Aorta (tissue), 5 donors: Measurements from ENCODE around the gene CDC42EP4. TPM values are rescaled to one million over a fixed set of nuclear protein-coding genes. Genes with fewer than 3 reads are reported as not detected.

Source experiments
- ATAC-seq: fragments of 200-7000 bp; cut with Tn5 transposase; one replicate; pipeline ENCODE4 v1.9.1; 2022; ENCODE audit warnings: moderate library complexity; ENCODE audit not compliant: low FRiP score
- DNase-seq, 2 donors: peaks; one replicate each; pipeline ENCODE4 v3.0.0-alpha.2; 2020
- H3K27ac ChIP-seq, 2 donors: one replicate each; pipeline ENCODE4 v1.5.1; 2013; ENCODE audit warnings: low read length in 2 of 2, mild to moderate bottlenecking in 2 of 2, moderate library complexity in 2 of 2, control low read depth in 1 of 2, inconsistent platforms in 1 of 2, low read depth in 1 of 2
- H3K27me3 ChIP-seq, 2 donors: one replicate each; pipeline ENCODE4 v1.6.1; 2013; ENCODE audit warnings: control low read depth in 1 of 2, low read length in 1 of 2, mild to moderate bottlenecking in 1 of 2, moderate library complexity in 1 of 2; ENCODE audit not compliant: insufficient read depth in 2 of 2, control insufficient read depth in 1 of 2
- H3K36me3 ChIP-seq, 2 donors: one replicate each; pipeline ENCODE4 v1.6.1; 2013; ENCODE audit warnings: control low read depth in 1 of 2, low read length in 1 of 2, mild to moderate bottlenecking in 1 of 2; ENCODE audit not compliant: insufficient read depth in 2 of 2, control insufficient read depth in 1 of 2
- H3K4me1 ChIP-seq, 2 donors: one replicate each; pipeline ENCODE4 v1.6.1; 2013; ENCODE audit warnings: low read length in 2 of 2, control low read depth in 1 of 2, mild to moderate bottlenecking in 1 of 2, moderate library complexity in 1 of 2; ENCODE audit not compliant: insufficient read depth in 2 of 2, control insufficient read depth in 1 of 2
- H3K4me3 ChIP-seq, 2 donors: one replicate each; pipeline ENCODE4 v1.5.1; 2013; ENCODE audit warnings: low read length in 2 of 2, control low read depth in 1 of 2, mild to moderate bottlenecking in 1 of 2
- H3K9me3 ChIP-seq: one replicate; pipeline ENCODE4 v1.6.1; 2013; ENCODE audit warnings: mild to moderate bottlenecking, low read length; ENCODE audit not compliant: control insufficient read depth
- WGBS, 2 donors: extraction: QIAGEN DNeasy Blood & Tissue Kit; methylation state at CpG; one replicate each; pipeline ENCODE4 v1.1.7; 2013; 5-methylcytosine and 5-hydroxymethylcytosine counted together
- intact Hi-C, 2 donors: fragments of 100-400 bp; cut with DNase I; formaldehyde crosslinking; loops; one replicate each; pipeline versions ENCODE4 v1.14.2 to v1.15.0; 2022
- polyA plus RNA-seq, 2 donors: library from polyadenylated mRNA; stranded (reverse); fragments of 200-250 nt; gene quantifications; one replicate each; pipeline ENCODE4 v1.2.3, GENCODE V29; 2013
- total RNA-seq, 2 donors: library from RNA; stranded (reverse); fragmentation: NEBNext Ultra II Directional; extraction: Animal tissue kit (Norgen Biotek cat#: 25700); gene quantifications; one replicate each; pipeline ENCODE4 v1.2.1, GENCODE V29; 2021
- donor health status: healthy with polysubstance abuse.
- donor health status: Bipolar disorder and iron deficiency.
- donor health status: DM: no; HTN: no; CAD: no.
- donor health status: DM: no; HTN: no; CAD: no.
- donor health status: DM: yes; HTN: yes; CAD: no.

CDC42EP4 gene
- total and polyA plus RNA-seq, 4 donors: 23.6 to 73.7 (median 43.3) TPM

DNA sequence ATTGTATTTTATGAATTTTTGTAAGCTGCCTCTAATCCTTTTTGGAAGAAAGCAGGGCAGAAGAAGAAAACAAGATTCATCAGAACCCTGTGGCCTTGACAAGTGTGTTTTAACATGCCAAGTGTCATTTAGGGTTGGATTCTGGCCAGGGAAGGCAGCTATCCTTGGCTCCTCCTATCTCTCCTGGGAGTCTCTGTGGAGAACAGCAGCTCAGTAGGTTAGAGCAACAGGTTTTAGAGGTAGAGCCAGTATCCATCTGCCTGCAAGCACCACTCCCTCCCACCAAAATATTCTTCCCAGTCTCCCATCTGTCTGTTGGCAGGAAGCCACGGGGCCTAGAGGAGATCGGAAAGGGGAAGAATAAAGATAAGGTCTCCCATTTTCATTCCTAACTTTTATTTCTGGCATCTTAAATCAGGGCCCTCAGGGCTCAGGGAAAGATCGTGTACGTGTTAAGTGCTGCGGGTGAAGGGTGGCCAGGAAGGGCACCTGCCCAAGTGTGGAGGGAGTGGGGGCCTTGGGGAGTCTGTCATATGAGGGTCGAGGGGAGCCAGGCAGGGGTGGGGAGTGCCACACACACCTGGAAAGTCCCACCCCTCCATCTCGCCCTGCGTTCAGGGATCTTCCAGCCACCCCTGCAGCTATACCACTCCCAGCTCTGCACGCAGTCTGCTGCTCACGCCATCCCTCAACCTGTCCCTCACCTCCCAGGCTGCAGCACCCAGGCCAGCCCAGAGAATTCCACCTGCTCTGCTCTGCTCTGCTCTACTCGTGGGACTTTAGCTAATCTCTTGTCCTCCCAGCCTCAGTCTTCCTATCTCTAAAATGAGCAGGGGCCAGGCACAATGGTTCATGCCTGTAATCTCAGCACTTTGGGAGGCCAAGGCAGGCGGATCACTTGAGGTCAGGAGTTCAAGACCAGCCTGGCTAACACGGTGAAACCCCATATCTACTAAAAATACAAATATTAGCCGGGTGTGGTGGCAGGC, 33.0 kb downstream of the CDC42EP4 start:
- H3K27me3 ChIP-seq: no peaks in the 10 kb centered on the region
- no peak overlapping the region for H3K27ac ChIP-seq
- intact Hi-C loops: loop anchor here in 1 of 2 donors (5.0 kb wide), 1 partner anchor 69 kb away; no protein-coding TSS in a partner anchor
- H3K9me3 ChIP-seq: no peaks in the 10 kb centered on the region
- no peak overlapping the region for H3K4me3 ChIP-seq
- no peak for DNase-seq
- peak; percentile 24 for ATAC-seq
- WGBS, 2 donors: 41 to 49% methylated on average over 14 of the region's 14 CpGs
- peaks cover 0 to 3% of the 10 kb centered on the region in 2 donors for H3K4me1 ChIP-seq
- no peaks in the 10 kb centered on the region for H3K36me3 ChIP-seq

DNA sequence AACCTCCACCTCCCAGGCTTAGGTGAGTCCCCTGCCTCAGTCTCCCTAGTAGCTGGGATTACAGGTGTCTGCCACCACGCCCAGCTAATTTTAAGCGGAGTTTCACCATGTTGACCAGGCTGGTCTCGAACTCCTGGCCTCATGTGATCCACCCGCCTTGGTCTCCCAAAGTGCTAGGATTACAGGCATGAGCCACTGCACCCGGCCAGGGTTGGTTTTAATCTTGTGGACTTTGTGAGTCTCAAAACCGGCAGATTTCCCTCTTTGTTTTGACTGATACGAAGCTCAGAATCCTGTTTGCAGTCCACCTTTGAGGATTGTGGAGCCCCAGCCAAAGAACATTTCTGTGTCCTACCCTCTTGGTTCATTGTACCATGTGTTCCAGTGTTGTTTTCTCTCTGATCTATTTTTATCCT, 33.7 kb downstream of the CDC42EP4 start:
- H3K27ac ChIP-seq: no peak overlapping the region
- no peaks in the 10 kb centered on the region for H3K9me3 ChIP-seq
- no peaks in the 10 kb centered on the region for H3K36me3 ChIP-seq
- no peak for ATAC-seq
- H3K4me3 ChIP-seq: no peak overlapping the region
- 41 to 45% methylated on average over 7 of the region's 7 CpGs for WGBS, 2 donors
- intact Hi-C loops: loop anchor here in 1 of 2 donors (5.0 kb wide), 1 partner anchor 69 kb away; no protein-coding TSS in a partner anchor
- H3K27me3 ChIP-seq: no peaks in the 10 kb centered on the region
- DNase-seq: no peak
- H3K4me1 ChIP-seq: peaks cover 0 to 3% of the 10 kb centered on the region in 2 donors

DNA sequence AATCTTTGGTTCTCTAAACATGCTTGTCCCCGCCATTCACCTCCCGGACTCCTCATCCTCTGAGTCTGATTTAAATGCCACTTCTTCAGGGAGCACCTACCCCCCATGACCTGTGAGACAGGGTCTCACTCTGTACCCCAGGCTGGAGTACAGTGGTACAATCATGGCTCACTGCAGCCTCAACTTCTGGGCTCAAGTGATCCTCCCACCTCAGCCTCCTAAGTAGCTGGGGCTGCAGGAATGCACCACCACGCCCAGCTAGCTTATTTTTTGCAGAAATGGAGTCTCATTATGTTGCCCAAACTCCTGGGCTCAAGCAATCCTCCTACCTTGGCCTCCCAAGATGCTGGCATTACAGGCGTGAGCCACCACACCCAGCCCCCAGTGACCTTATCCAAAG, 37.3 kb downstream of the CDC42EP4 start:
- DNase-seq: no peak
- no peaks in the 10 kb centered on the region for H3K36me3 ChIP-seq
- peaks cover 0 to 3% of the 10 kb centered on the region in 2 donors for H3K4me1 ChIP-seq
- intact Hi-C loops: no loop called here
- 93 to 96% methylated on average over 4 of the region's 4 CpGs for WGBS, 2 donors
- H3K4me3 ChIP-seq: no peak overlapping the region
- H3K27me3 ChIP-seq: no peaks in the 10 kb centered on the region
- no peak for ATAC-seq
- H3K9me3 ChIP-seq: no peaks in the 10 kb centered on the region
- no peak overlapping the region for H3K27ac ChIP-seq

DNA sequence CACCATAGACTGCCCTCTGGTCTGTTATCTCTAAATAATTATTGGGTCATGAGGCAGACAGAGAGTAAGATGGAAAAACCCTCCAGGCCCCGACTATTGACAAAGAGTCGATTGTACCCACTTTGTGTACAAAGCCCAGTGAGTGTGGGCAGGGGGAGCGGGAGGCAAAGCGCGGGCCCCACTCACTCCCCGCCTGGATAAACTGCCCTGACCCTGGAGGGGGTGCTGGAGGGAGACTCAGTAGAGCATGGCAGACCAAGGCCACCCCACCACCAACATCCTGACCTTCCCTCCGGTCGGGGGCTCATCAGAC, 38.9 kb downstream of the CDC42EP4 start:
- Histone ChIP-seq H3K36me3 (no peaks in the 10 kb centered on the region), H3K4me1 (no peaks in the 10 kb centered on the region), H3K27me3 (no peaks in the 10 kb centered on the region), H3K27ac (no peak overlapping the region), H3K9me3 (no peaks in the 10 kb centered on the region), H3K4me3 (no peak overlapping the region)
- ATAC-seq: no peak
- intact Hi-C loops: no loop called here
- no peak for DNase-seq
- 65 to 69% methylated on average over 8 of the region's 8 CpGs for WGBS, 2 donors

DNA sequence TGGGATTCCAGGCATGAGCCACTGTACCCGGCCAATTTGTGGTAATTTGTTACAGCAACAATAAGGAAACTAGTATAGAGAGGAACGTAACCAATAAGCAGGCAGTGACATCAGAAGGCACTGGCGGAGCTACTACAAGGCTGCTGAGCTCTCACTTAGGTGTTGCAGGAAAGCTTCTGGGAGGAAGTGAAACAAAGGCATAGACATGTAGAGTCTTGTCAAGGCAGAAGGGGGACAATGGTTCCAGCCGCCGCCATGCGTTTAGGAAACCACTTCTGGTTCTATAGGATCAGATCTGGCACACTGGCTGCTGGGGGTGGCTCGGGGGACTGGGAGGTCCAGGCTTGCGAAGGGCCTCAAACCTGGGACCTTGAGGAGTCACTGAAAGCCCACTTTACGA, 40.7 kb downstream of the CDC42EP4 start:
- Histone ChIP-seq H3K4me1 (no peaks in the 10 kb centered on the region), H3K27me3 (no peaks in the 10 kb centered on the region), H3K36me3 (no peaks in the 10 kb centered on the region), H3K9me3 (no peaks in the 10 kb centered on the region), H3K4me3 (no peak overlapping the region), H3K27ac (no peak overlapping the region)
- DNase-seq: no peak
- WGBS, 2 donors: 93 to 96% methylated on average over 9 of the region's 9 CpGs
- intact Hi-C loops: no loop called here
- no peak for ATAC-seq

DNA sequence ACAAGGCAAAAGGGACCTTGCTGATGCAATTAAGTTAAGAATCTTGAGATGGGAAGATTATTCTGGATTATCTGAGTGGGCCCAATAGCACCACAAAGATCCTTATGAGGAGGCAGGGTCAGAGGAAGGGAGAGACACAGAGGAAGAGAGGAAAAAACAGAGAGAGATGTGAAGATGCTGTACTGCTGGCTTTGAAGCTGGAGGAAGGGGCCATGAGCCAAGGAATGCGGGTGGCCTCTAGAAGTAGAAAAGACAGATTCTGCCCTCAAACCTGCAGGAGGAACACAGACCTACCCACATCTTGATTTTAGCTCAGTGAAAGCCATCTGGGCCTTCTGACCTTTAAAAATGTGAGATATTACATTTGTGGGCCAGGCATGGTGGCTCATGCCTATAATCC, 42.0 kb downstream of the CDC42EP4 start:
- ATAC-seq (no peak), DNase-seq (no peak)
- WGBS, 2 donors: 0 to 100% methylated on average over 1 of the region's 1 CpG
- Histone ChIP-seq H3K36me3 (no peaks in the 10 kb centered on the region), H3K4me3 (no peak overlapping the region), H3K4me1 (no peaks in the 10 kb centered on the region), H3K9me3 (no peaks in the 10 kb centered on the region), H3K27ac (no peak overlapping the region), H3K27me3 (no peaks in the 10 kb centered on the region)
- intact Hi-C loops: no loop called here

DNA sequence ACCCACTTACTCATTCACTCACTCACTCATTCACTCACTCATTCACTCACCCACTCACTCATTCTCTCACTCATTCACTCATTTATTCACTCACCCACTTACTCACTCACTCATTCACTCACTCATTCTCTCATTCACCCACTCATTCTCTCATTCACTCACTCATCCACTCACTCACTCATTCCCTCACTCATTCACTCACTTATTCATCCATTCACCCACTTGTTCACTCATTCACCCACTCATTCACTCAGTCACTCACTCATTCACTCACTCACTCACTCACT, 42.5 kb downstream of the CDC42EP4 start:
- ATAC-seq: no peak
- no peak overlapping the region for H3K4me3 ChIP-seq
- intact Hi-C loops: no loop called here
- H3K27ac ChIP-seq: no peak overlapping the region
- H3K9me3 ChIP-seq: no peaks in the 10 kb centered on the region
- no peaks in the 10 kb centered on the region for H3K36me3 ChIP-seq
- no peak for DNase-seq
- no peaks in the 10 kb centered on the region for H3K27me3 ChIP-seq
- H3K4me1 ChIP-seq: no peaks in the 10 kb centered on the region

DNA sequence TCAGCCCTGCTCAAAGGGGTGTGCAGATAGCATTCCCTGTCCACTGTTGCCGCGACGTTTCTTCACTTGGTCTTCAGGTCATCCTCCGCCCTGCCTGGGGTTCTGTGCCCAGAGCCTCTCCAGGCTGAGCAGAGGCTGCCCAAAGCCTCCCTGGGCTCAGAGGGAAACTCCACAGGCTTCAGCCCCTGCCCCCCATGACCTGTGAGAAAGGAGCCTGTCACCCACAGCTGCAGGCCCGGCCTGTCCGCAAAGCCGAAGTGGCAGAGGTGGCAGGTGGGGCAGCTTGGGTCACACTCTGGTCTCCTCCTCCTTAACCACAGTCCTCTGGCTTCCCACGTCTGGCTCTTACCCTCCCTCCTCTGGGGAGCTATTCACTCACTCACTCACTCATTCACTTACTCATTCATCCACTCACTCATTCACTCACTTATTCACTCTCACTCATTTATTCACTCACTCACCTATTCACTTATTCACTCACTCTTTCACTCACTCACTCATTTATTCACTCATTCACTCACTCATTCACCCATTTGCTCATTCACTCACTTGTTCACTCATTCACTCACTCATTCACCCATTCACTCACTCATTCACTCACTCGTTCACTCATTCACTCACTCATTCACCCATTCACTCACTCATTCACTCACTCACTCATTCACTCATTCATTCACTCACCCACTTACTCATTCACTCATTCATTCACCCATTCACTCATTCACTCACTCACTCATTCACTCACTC, 43.0 kb downstream of the CDC42EP4 start:
- Histone ChIP-seq H3K27ac (no peak overlapping the region), H3K27me3 (no peaks in the 10 kb centered on the region), H3K9me3 (no peaks in the 10 kb centered on the region), H3K36me3 (no peaks in the 10 kb centered on the region), H3K4me3 (no peak overlapping the region), H3K4me1 (no peaks in the 10 kb centered on the region)
- 88 to 90% methylated on average over 9 of the region's 9 CpGs for WGBS, 2 donors
- intact Hi-C loops: no loop called here
- ATAC-seq: peak; percentile 11
- no peak for DNase-seq
